K562 (cell line): ENCODE data around the gene SAPCD1. TPM values are rescaled to one million over a fixed set of nuclear protein-coding genes. Genes with fewer than 3 reads are reported as not detected.

ENCODE experiments used
- ARID2 ChIP-seq: fragments of 450-650 bp; IDR thresholded peaks from 2 replicates; pipeline ENCODE4 v1.6.1; 2017; ENCODE audit warnings: antibody characterized with exemption, mild to moderate bottlenecking
- JUN ChIP-seq, 2 experiments: sonication (generic) in 1 of 2; formaldehyde crosslinking in 1 of 2; IDR thresholded peaks; 2 replicates each; pipeline versions ENCODE4 v1.6.1 to v1.8.0; 2012 to 2022; ENCODE audit warnings: borderline replicate concordance in 2 of 2, mild to moderate bottlenecking in 2 of 2, improper control_type of control experiment in 1 of 2, low read depth in 1 of 2, low read length in 1 of 2, missing genetic modification reagents in 1 of 2
- MYC ChIP-seq, 2 experiments: fragments of 250-450 bp in 1 of 2; sonication (Bioruptor Pico) in 1 of 2; IDR thresholded peaks; 2 replicates each; pipeline versions ENCODE4 v1.5.1 to v1.6.1; 2012 to 2021; ENCODE audit warnings: low read depth in 2 of 2, borderline replicate concordance in 1 of 2, improper control_type of control experiment in 1 of 2, low read length in 1 of 2, mild to moderate bottlenecking in 1 of 2, moderate library complexity in 1 of 2
- TCF7 ChIP-seq: sonication (generic); IDR thresholded peaks from 2 replicates; pipeline ENCODE4 v1.6.1; 2016; ENCODE audit warnings: antibody characterized with exemption, borderline replicate concordance
- TEAD1 ChIP-seq, 2 experiments: fragments of 450-650 bp in 1 of 2; sonication (generic) in 1 of 2; formaldehyde crosslinking; IDR thresholded peaks; 2 replicates each; pipeline versions ENCODE4 v1.4.0 to v1.8.0; 2020 to 2022; ENCODE audit warnings: mild to moderate bottlenecking in 2 of 2, missing genetic modification reagents in 1 of 2
- TOE1 ChIP-seq, 2 experiments: fragments of 450-650 bp in 1 of 2; sonication (generic) in 1 of 2; formaldehyde crosslinking in 1 of 2; IDR thresholded peaks; 2 replicates each; pipeline versions ENCODE4 v1.7.1 to v1.8.0; 2016 to 2022; ENCODE audit warnings: borderline replicate concordance in 2 of 2, mild to moderate bottlenecking in 2 of 2, antibody characterized with exemption in 1 of 2, inconsistent platforms in 1 of 2, low read depth in 1 of 2, missing genetic modification reagents in 1 of 2, moderate library complexity in 1 of 2
- YY1 ChIP-seq, 3 experiments: IDR thresholded peaks; 2 replicates each; pipeline ENCODE4 v1.6.1; 2011; ENCODE audit warnings: low read length in 2 of 3, mild to moderate bottlenecking in 2 of 3, moderate library complexity in 2 of 3, borderline replicate concordance in 1 of 3, control low read depth in 1 of 3, low read depth in 1 of 3; ENCODE audit not compliant: insufficient read depth in 3 of 3, insufficient replicate concordance in 2 of 3, control insufficient read depth in 1 of 3, insufficient read length in 1 of 3; ENCODE audit errors: extremely low read depth in 1 of 3
- ZNF12 ChIP-seq: sonication (generic); formaldehyde crosslinking; IDR thresholded peaks from 2 replicates; pipeline ENCODE4 v1.4.0; 2020; ENCODE audit warnings: mild to moderate bottlenecking, missing genetic modification reagents
- ZNF165 ChIP-seq: fragments of 250-450 bp; sonication (Bioruptor Pico); IDR thresholded peaks from 2 replicates; pipeline ENCODE4 v1.4.0; 2020; ENCODE audit warnings: borderline replicate concordance
- polyA plus RNA-seq, 8 experiments: library from polyadenylated mRNA; depleted of rRNA in 4 of 8; stranded (reverse) in 5 of 8; unstranded in 3 of 8; fragments of >200 nt; fragmentation: Nextera tagmentation in 2 of 8; fragmentation: Illumina TruSeq in 1 of 8; extraction: Ambion mirVana in 2 of 8; extraction: Trizol in 1 of 8; gene quantifications; 2 replicates each; pipeline versions ENCODE4 v1.2.1 to v1.2.3, GENCODE V29; 2011 to 2014; ENCODE audit warnings: inconsistent platforms in 1 of 8, missing spikeins in 1 of 8
- total RNA-seq, 7 experiments: library from RNA; depleted of rRNA in 6 of 7; stranded (reverse); fragments of >200 nt in 6 of 7; fragmentation: Illumina TruSeq in 2 of 7; extraction: Trizol in 2 of 7; gene quantifications; 2 replicates each; pipeline versions ENCODE4 v1.2.1 to v1.2.3, GENCODE V29; 2011 to 2021; ENCODE audit warnings: low replicate concordance in 1 of 7
- TF ChIP-seq, protein P1 (sequence below): fragments of 450-650 bp; IDR thresholded peaks from 2 replicates; pipeline ENCODE4 v1.6.1; 2014; ENCODE audit warnings: low read depth, mild to moderate bottlenecking, moderate library complexity, borderline replicate concordance
- TF ChIP-seq, protein P2 (sequence below): fragments of 450-650 bp; conservative IDR thresholded peaks from 2 replicates; pipeline ENCODE4 v1.6.1; 2016; ENCODE audit warnings: missing genetic modification characterization, low read depth, mild to moderate bottlenecking, control low read depth, missing compliant biosample characterization
- TF ChIP-seq, protein P3 (sequence below): IDR thresholded peaks from 2 replicates; pipeline ENCODE4 v1.6.1; 2016; ENCODE audit warnings: missing genetic modification characterization, missing compliant biosample characterization

SAPCD1 gene
- total and polyA plus RNA-seq, 9 of the 15 experiments (the other 6 are each of a cell fraction or from before 2014, with no cell fraction given): 2.6 to 30.2 (median 7.4) TPM

DNA sequence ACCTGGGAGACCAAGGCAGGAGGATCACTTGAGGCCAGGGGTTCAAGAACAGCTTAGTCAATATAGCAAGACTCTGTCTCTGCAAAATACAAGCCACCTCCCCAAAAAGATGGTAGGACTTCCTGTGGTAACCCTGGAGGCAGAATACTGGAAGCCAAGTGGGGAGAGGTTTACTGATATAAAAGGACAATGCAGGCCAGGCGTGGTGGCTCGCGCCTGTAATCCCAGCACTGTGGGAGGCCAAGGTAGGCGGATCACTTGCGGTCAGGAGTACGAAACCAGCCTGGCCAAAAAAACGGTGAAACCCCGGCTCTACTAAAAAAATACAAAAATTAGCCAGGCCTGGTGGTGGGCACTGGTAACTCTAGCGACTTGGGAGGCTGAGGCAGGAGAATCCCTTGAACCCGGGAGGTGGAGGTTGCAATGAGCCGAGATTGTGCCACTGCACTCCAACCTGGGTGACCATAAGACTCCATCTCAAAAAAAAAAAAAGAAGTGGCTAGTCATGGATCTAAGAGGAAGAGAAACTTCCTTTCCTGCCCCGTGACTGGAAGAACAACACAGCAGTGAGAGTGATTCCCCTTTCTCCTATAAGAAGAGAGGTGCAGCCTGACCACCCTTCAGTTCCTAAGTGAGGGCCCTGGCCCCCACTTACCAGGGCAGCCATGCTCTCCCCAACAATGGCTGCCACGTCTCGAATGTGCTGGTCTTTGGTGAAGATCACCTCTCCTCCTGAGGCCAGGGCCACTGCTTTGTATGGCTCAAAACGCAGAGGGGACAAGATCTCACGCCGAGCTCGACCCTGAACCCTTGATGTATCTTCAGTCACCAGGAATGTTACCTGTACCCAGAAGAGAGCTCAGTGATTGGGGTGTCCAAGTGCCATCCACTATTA is 6.2 kb downstream of the SAPCD1 start (continued):
- peak in 2 of 3 experiments; percentile 23 to 75 for TF ChIP-seq YY1 (IDR thresholded peaks at IDR 0.05; ENCODE audit: borderline replicate concordance in 1 of 3, control insufficient read depth in 1 of 3, extremely low read depth in 1 of 3, insufficient read depth in 3 of 3, insufficient read length in 1 of 3, insufficient replicate concordance in 2 of 3, low read depth in 1 of 3, low read length in 2 of 3)
- TF ChIP-seq, protein P1, sequence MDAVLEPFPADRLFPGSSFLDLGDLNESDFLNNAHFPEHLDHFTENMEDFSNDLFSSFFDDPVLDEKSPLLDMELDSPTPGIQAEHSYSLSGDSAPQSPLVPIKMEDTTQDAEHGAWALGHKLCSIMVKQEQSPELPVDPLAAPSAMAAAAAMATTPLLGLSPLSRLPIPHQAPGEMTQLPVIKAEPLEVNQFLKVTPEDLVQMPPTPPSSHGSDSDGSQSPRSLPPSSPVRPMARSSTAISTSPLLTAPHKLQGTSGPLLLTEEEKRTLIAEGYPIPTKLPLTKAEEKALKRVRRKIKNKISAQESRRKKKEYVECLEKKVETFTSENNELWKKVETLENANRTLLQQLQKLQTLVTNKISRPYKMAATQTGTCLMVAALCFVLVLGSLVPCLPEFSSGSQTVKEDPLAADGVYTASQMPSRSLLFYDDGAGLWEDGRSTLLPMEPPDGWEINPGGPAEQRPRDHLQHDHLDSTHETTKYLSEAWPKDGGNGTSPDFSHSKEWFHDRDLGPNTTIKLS: no peak
- TF ChIP-seq, protein P2, sequence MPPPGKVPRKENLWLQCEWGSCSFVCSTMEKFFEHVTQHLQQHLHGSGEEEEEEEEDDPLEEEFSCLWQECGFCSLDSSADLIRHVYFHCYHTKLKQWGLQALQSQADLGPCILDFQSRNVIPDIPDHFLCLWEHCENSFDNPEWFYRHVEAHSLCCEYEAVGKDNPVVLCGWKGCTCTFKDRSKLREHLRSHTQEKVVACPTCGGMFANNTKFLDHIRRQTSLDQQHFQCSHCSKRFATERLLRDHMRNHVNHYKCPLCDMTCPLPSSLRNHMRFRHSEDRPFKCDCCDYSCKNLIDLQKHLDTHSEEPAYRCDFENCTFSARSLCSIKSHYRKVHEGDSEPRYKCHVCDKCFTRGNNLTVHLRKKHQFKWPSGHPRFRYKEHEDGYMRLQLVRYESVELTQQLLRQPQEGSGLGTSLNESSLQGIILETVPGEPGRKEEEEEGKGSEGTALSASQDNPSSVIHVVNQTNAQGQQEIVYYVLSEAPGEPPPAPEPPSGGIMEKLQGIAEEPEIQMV (tag): no peak
- TF ChIP-seq TOE1 (IDR thresholded peaks at IDR 0.05; ENCODE audit: borderline replicate concordance): no peak
- 0 out of 2 replicates have a peak, but pooled peaks have one; percentile 83 for TF ChIP-seq TOE1 (CRISPR knock-in tag; IDR thresholded peaks at IDR 0.05; ENCODE audit: borderline replicate concordance, low read depth)
- TF ChIP-seq ZNF165: no peak
- TF ChIP-seq ARID2: no peak
- no peak for TF ChIP-seq MYC (IDR thresholded peaks at IDR 0.05; ENCODE audit: low read depth, low read length)
- 0 out of 2 replicates have a peak, but pooled peaks have one; percentile 33 for TF ChIP-seq MYC (CRISPR knock-in tag; IDR thresholded peaks at IDR 0.05; ENCODE audit: borderline replicate concordance, low read depth)
- TF ChIP-seq TCF7: no peak
- TF ChIP-seq, protein P3, sequence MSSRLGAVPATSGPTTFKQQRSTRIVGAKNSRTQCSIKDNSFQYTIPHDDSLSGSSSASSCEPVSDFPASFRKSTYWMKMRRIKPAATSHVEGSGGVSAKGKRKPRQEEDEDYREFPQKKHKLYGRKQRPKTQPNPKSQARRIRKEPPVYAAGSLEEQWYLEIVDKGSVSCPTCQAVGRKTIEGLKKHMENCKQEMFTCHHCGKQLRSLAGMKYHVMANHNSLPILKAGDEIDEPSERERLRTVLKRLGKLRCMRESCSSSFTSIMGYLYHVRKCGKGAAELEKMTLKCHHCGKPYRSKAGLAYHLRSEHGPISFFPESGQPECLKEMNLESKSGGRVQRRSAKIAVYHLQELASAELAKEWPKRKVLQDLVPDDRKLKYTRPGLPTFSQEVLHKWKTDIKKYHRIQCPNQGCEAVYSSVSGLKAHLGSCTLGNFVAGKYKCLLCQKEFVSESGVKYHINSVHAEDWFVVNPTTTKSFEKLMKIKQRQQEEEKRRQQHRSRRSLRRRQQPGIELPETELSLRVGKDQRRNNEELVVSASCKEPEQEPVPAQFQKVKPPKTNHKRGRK (tag): no peak
- no peak for TF ChIP-seq TEAD1 (CRISPR knock-in tag; IDR thresholded peaks at IDR 0.05)
- no peak for TF ChIP-seq JUN (IDR thresholded peaks at IDR 0.05; ENCODE audit: borderline replicate concordance, low read depth, low read length)
- no peak for TF ChIP-seq JUN (CRISPR knock-in tag; IDR thresholded peaks at IDR 0.05; ENCODE audit: borderline replicate concordance)
- 0 out of 2 replicates have a peak, but pooled peaks have one; percentile 20 for TF ChIP-seq ZNF12 (CRISPR knock-in tag)
